ENCODE results near the gene ZGPAT.

ZGPAT gene

DNA sequence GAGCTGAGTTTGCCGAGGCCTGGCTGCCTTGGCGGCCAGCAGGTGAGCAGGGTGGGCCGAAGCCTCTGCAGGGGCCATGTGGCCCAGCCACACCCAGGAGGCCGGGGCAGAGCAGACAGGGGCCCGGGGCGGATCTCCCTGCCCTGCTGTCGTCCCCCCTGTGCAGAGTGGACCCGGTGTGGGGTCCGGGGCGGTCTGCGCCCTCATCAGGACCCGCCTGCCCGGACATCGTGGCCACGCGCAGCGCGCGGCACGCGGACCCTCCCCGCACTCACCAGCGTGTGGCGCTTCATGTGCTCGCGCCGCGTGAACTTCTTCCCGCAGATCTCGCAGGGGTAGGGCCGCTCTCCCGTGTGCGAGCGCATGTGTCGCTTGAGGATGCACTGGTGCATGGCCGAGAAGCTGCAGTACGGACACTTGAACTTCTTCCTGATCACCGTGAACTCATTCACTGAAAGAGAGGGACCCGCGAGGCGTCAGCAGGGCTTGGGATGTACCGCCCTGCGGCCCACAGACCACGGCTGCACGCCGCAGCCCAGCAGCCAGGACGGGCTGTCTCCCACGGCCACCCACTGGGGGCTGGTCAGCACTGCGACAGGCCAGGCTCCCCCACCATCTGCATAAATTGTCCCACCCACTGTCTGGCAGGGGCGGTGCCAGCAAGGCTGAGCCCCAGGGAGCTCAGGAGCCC, 44.7 kb downstream of the ZGPAT start:
- DNase-seq (ENCODE audit: low read depth): no peak
- Histone ChIP-seq H3K4me3 (ENCODE audit: low read length) (no peak overlapping the region), H3K27me3 (replicated peaks; ENCODE audit: control insufficient read depth, insufficient read depth, low read length) (peaks cover 8% of the 10 kb centered on the region), H3K9me3 (ENCODE audit: control insufficient read depth, low read length) (no peaks in the 10 kb centered on the region), H3K36me3 (ENCODE audit: control insufficient read depth, insufficient read depth, low read length, severe bottlenecking) (no peaks in the 10 kb centered on the region), H3K9ac (ENCODE audit: low read length) (no peak overlapping the region), H3K4me1 (ENCODE audit: control insufficient read depth, insufficient read depth, low read length) (no peaks in the 10 kb centered on the region)

DNA sequence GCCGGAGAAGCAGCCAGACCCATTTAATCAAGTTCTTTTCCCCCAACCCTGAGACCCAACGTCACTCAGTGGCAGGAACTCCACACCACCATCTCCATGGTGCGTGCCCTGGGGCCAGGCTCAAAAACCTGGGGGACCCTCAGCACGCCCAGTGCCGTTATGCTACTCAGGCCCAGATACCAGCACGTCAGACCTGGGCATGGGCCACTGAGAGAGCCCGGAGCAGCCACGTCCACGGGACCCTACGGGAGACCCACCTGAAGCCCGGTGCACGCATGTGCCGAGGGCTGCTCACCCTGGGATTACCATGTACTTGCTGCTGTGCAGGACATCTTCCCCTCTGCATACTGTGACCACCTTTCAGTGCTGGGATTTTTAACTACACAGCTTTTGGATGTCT, 45.5 kb downstream of the ZGPAT start:
- Histone ChIP-seq H3K9me3 (ENCODE audit: control insufficient read depth, low read length) (no peaks in the 10 kb centered on the region), H3K27me3 (replicated peaks; ENCODE audit: control insufficient read depth, insufficient read depth, low read length) (peaks cover 8% of the 10 kb centered on the region), H3K4me3 (ENCODE audit: low read length) (no peak overlapping the region), H3K4me1 (ENCODE audit: control insufficient read depth, insufficient read depth, low read length) (no peaks in the 10 kb centered on the region), H3K36me3 (ENCODE audit: control insufficient read depth, insufficient read depth, low read length, severe bottlenecking) (no peaks in the 10 kb centered on the region), H3K9ac (ENCODE audit: low read length) (no peak overlapping the region)
- DNase-seq (ENCODE audit: low read depth): no peak

DNA sequence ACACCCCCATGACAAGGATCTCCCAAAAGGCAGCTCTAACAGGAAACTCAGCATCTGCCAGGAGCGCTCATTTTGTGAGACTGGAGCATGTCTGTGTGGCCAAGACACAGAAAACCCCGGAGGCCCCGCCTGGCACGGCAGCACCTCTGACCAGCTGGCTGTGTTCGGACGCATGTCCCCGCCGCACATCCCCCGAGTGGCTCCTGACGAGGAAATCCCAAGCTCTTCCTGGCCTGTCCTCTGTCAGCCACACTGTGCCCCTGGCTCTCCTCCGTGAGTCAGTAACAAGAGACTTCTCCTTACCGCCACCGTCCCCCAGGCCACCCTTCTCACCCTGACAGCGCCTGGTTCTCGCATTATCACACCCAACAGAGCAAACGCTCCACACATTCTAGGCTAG, 46.2 kb downstream of the ZGPAT start:
- Histone ChIP-seq H3K4me1 (ENCODE audit: control insufficient read depth, insufficient read depth, low read length) (no peaks in the 10 kb centered on the region), H3K36me3 (ENCODE audit: control insufficient read depth, insufficient read depth, low read length, severe bottlenecking) (no peaks in the 10 kb centered on the region), H3K9me3 (ENCODE audit: control insufficient read depth, low read length) (no peaks in the 10 kb centered on the region), H3K4me3 (ENCODE audit: low read length) (no peak overlapping the region), H3K9ac (ENCODE audit: low read length) (no peak overlapping the region), H3K27me3 (replicated peaks; ENCODE audit: control insufficient read depth, insufficient read depth, low read length) (peaks cover 8% of the 10 kb centered on the region)
- no peak for DNase-seq (ENCODE audit: low read depth)

DNA sequence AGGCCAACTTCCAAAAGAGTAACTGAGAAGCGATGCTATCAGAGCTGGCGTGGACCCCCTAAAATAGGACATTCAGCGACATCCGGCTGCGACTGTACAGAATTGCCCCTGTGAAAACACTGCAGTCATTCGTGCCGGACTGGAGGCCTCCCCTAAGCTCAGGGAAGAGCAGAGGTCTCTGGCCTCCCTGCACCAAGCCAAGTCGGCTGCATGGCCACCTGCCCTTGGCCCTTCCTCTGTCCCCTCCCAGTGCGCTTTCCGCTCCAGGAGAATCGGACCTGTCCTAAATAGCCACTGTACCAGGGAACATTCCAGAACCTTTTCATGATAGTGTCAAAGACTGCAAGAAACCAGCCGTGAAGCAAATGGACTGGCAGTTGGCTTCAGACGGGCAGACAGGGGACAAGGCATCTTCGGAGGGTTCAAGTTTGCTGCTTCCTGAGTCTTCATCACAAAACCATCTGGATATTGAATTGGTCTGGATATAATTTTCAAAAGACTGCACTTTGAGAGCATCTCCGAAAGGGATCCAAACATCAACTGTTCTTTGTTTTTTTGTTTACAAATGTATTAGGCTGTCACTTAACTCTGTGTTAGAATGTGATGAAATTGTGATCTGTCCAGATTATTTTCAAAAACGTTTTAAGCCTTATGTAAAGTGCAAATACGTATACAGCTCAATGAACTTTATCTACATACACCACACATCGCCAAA, 48.3 kb downstream of the ZGPAT start:
- Histone ChIP-seq H3K9ac (ENCODE audit: low read length) (no peak overlapping the region), H3K9me3 (ENCODE audit: control insufficient read depth, low read length) (no peaks in the 10 kb centered on the region), H3K4me3 (ENCODE audit: low read length) (no peak overlapping the region), H3K27me3 (replicated peaks; ENCODE audit: control insufficient read depth, insufficient read depth, low read length) (peaks cover 8% of the 10 kb centered on the region), H3K36me3 (ENCODE audit: control insufficient read depth, insufficient read depth, low read length, severe bottlenecking) (no peaks in the 10 kb centered on the region), H3K4me1 (ENCODE audit: control insufficient read depth, insufficient read depth, low read length) (no peaks in the 10 kb centered on the region)
- no peak for DNase-seq (ENCODE audit: low read depth)

DNA sequence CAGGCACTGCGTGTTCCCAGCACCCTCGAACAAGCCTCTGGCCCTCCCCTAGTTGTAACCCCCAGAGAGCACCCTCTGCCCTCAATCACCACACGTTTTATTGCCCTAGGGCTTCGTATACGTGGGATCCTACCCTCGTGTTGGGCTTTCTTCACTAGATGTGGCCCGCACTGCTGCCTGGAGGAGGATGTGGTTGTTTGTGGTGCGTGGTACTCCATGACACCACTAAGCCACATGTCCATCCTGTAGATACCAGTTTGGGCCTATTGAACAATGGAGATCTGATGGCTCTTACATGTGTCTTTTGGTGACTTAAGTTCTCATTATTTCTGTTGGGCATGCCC, 48.8 kb downstream of the ZGPAT start:
- H3K27me3 ChIP-seq (replicated peaks; ENCODE audit: control insufficient read depth, insufficient read depth, low read length): peaks cover 8% of the 10 kb centered on the region
- no peaks in the 10 kb centered on the region for H3K36me3 ChIP-seq (ENCODE audit: control insufficient read depth, insufficient read depth, low read length, severe bottlenecking)
- no peak overlapping the region for H3K4me3 ChIP-seq (ENCODE audit: low read length)
- DNase-seq (ENCODE audit: low read depth): no peak
- no peak overlapping the region for H3K9ac ChIP-seq (ENCODE audit: low read length)
- no peaks in the 10 kb centered on the region for H3K9me3 ChIP-seq (ENCODE audit: control insufficient read depth, low read length)
- no peaks in the 10 kb centered on the region for H3K4me1 ChIP-seq (ENCODE audit: control insufficient read depth, insufficient read depth, low read length)

DNA sequence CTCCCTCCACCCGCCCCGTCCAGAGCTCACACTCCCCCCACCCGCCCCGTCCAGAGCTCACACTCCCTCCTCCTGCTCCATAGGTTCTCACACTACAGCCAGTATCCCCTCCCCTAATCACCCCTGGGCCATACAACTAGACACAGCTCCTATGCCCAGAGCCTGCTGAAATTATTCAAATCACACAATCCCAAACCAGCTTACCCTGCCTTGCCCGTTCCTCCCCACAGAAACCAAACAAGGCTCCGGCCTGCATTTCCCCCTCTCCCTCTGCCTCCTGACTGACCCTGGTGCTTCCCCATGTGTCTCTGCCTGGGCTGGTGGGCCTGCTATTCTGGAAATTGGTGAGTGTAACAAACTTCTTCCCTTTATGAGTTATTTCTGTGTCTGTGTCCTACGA, 50.3 kb downstream of the ZGPAT start:
- no peak for DNase-seq (ENCODE audit: low read depth)

DNA sequence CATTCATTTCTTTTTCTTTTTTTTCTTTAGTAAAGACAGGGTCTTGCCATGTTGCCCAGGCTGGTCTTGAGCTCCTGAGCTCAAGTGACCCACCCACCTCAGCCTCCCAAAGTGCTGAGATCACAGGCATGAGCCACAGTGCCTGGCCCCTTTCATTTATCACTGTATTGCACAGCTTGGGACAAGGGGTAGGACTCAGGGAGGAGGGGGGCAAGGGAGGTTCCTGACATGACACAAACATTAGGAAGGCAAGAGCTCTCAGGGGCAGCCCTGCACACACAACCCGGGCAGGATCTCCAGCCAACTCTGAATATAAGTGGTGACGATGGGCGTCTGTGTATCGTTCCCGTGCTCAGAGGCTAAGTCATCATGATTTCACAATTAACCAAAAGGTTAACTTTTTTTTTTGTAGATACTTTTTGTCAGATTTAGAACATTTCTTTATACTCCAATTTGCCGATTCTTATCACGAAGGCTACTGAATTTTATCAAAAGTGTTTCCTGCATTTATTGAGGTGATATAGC, 51.6 kb downstream of the ZGPAT start:
- Histone ChIP-seq H3K36me3 (ENCODE audit: control insufficient read depth, insufficient read depth, low read length, severe bottlenecking) (no peaks in the 10 kb centered on the region), H3K4me1 (ENCODE audit: control insufficient read depth, insufficient read depth, low read length) (no peaks in the 10 kb centered on the region), H3K4me3 (ENCODE audit: low read length) (no peak overlapping the region), H3K27me3 (replicated peaks; ENCODE audit: control insufficient read depth, insufficient read depth, low read length) (peaks cover 8% of the 10 kb centered on the region), H3K9me3 (ENCODE audit: control insufficient read depth, low read length) (no peaks in the 10 kb centered on the region), H3K9ac (ENCODE audit: low read length) (no peak overlapping the region)
- no peak for DNase-seq (ENCODE audit: low read depth)

More for the DNA sequence above, 50.3 kb downstream of the ZGPAT start:
- no peaks in the 10 kb centered on the region for H3K36me3 ChIP-seq (ENCODE audit: control insufficient read depth, insufficient read depth, low read length, severe bottlenecking)
- H3K4me1 ChIP-seq (ENCODE audit: control insufficient read depth, insufficient read depth, low read length): no peaks in the 10 kb centered on the region
- H3K9ac ChIP-seq (ENCODE audit: low read length): no peak overlapping the region
- no peak overlapping the region for H3K4me3 ChIP-seq (ENCODE audit: low read length)
- H3K27me3 ChIP-seq (replicated peaks; ENCODE audit: control insufficient read depth, insufficient read depth, low read length): peaks cover 8% of the 10 kb centered on the region
- no peaks in the 10 kb centered on the region for H3K9me3 ChIP-seq (ENCODE audit: control insufficient read depth, low read length)

DNA sequence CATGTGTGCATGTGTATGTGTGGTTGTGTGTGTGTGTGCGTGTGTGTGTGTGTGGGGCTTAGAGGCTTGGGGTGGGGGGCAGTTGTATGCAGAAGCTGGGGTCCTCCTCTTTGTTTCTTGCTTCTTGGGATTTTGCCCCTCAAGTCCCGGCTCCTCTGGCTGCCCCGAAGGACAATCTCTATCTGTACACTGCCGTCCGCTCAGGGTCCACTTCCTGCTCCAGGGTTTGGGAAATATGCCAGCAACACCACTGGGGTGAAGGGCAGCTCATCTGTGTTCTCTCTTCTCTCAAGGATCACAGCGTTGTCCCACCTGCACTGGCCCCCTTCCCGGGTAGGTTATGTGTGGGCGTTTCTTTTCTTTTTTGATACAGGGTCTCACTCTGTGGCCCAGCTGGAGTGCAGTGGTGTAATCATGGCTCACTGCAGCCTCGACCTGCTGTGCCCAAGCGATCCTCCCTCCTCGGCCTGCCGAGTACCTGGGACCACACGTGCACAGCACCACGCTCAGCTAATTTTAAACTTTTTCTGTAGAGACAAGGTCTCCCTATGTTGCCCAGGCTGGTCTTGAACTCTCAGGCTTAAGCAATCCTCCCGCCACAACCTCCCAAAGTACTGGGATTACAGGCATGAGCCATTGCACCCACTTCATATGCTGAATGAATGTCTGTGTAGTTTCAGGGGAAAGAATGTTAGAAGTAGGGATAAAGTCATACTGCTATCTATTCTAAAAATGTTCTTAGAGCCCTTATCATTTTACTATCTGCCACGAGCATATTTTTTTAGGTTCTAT, 57.4 kb downstream of the ZGPAT start:
- Histone ChIP-seq H3K9me3 (ENCODE audit: control insufficient read depth, low read length) (no peaks in the 10 kb centered on the region), H3K9ac (ENCODE audit: low read length) (no peak overlapping the region), H3K4me1 (ENCODE audit: control insufficient read depth, insufficient read depth, low read length) (no peaks in the 10 kb centered on the region), H3K36me3 (ENCODE audit: control insufficient read depth, insufficient read depth, low read length, severe bottlenecking) (no peaks in the 10 kb centered on the region), H3K27me3 (replicated peaks; ENCODE audit: control insufficient read depth, insufficient read depth, low read length) (no peaks in the 10 kb centered on the region), H3K4me3 (ENCODE audit: low read length) (no peak overlapping the region)
- no peak for DNase-seq (ENCODE audit: low read depth)

DNA sequence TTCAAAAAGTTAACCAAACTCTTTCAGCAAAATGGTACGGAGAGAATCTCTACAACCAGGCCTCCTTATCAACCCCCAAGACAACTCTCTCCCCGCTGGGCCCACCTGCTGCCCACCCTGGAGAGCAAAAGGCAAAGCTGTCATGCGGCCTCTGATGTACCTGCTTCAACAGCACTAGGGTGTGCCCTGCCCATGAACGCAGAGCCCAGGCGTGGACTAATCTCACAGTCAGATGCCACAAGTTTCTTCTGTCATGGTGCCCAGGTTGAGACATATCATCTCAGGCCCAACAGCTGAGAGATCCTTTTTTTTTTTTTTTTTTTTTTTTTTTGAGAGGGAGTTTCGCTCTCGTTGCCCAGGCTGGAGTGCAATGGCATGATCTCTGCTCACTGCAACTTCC, 58.1 kb downstream of the ZGPAT start:
- no peak for DNase-seq (ENCODE audit: low read depth)
- Histone ChIP-seq H3K4me1 (ENCODE audit: control insufficient read depth, insufficient read depth, low read length) (no peaks in the 10 kb centered on the region), H3K27me3 (replicated peaks; ENCODE audit: control insufficient read depth, insufficient read depth, low read length) (no peaks in the 10 kb centered on the region), H3K9ac (ENCODE audit: low read length) (no peak overlapping the region), H3K4me3 (ENCODE audit: low read length) (no peak overlapping the region), H3K9me3 (ENCODE audit: control insufficient read depth, low read length) (no peaks in the 10 kb centered on the region), H3K36me3 (ENCODE audit: control insufficient read depth, insufficient read depth, low read length, severe bottlenecking) (no peaks in the 10 kb centered on the region)

DNA sequence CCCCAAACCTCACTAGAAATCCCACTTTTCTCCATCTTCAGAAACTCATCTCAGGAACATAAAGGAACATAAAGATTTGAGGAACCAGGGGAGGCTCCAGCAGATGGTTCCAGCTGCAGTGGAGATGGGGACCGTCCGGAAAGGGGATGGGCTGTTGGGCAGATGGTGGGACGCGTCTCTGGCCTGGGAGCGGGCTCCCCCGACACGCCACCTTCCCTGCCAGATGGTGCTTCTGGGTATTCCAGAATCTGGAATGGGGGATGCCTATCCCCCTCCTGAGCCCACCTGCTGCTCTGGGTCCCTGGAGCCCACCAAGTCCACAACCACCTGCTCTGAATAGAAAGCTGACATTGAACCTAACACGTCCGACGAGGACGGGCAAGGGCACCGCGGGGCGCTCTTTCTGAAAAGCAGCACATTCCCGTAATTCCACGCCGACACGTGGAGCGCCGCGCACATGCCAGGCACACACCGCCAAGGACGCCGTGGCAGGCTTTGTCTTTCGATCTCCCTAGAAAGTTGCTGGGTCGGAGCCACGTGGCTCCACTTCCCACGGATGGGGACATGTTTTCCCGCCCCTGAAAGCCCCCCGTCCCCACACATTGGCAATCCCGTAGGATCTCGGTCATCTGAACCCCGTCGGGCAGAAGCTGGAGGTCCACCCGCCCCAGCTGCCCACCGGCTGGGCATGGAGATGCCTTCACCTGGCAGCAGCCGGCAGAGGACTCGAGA, 59.0 kb downstream of the ZGPAT start:
- Histone ChIP-seq H3K4me1 (ENCODE audit: control insufficient read depth, insufficient read depth, low read length) (no peaks in the 10 kb centered on the region), H3K36me3 (ENCODE audit: control insufficient read depth, insufficient read depth, low read length, severe bottlenecking) (no peaks in the 10 kb centered on the region), H3K9me3 (ENCODE audit: control insufficient read depth, low read length) (no peaks in the 10 kb centered on the region), H3K9ac (ENCODE audit: low read length) (no peak overlapping the region), H3K4me3 (ENCODE audit: low read length) (no peak overlapping the region), H3K27me3 (replicated peaks; ENCODE audit: control insufficient read depth, insufficient read depth, low read length) (no peaks in the 10 kb centered on the region)
- no peak for DNase-seq (ENCODE audit: low read depth)

DNA sequence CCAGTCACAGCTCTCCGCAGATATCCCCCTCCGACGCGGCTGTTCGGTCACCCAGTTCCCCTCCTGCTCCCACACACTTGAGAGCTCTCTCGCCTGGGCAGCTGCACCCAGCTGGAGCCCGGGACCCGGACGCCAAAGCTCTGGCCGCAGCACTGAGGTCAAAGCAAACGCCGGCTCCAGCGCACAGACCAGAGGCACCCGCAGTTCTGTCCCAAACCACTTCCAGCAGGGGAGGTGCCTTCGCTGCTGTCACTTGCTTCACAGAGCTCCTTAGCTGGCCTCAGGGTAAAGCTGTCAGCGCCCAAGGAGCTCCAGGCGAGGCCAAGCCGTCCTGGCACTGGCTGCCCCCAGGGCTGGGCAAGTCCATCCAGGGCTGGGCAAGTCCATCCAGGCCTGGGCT, 59.6 kb downstream of the ZGPAT start:
- no peak overlapping the region for H3K9ac ChIP-seq (ENCODE audit: low read length)
- no peaks in the 10 kb centered on the region for H3K27me3 ChIP-seq (replicated peaks; ENCODE audit: control insufficient read depth, insufficient read depth, low read length)
- H3K4me3 ChIP-seq (ENCODE audit: low read length): no peak overlapping the region
- no peaks in the 10 kb centered on the region for H3K9me3 ChIP-seq (ENCODE audit: control insufficient read depth, low read length)
- H3K36me3 ChIP-seq (ENCODE audit: control insufficient read depth, insufficient read depth, low read length, severe bottlenecking): no peaks in the 10 kb centered on the region
- no peaks in the 10 kb centered on the region for H3K4me1 ChIP-seq (ENCODE audit: control insufficient read depth, insufficient read depth, low read length)
- no peak for DNase-seq (ENCODE audit: low read depth)

All from adipocyte (in vitro differentiated cells).